Measurements from ENCODE around the gene CGREF1.
"Not testable (repeated sequence)": the region's sequence is repeated elsewhere in the genome, so short reads cannot be mapped to it uniquely, and the experiment has no call there.

CGREF1 gene

GRCh38 chr2:27086090-27086723 is 32.7 kb downstream of the CGREF1 start:
- DNase-seq: peak; percentile 97

- no peak for DNase-seq
Observed at GRCh38 chr2:27085673-27086089, 33.2 kb downstream of the CGREF1 start.

GRCh38 chr2:27085062-27085672 is 33.8 kb downstream of the CGREF1 start:
- no peak for DNase-seq

- DNase-seq: no peak
Observed at GRCh38 chr2:27084297-27085061, 34.4 kb downstream of the CGREF1 start.

- DNase-seq: no peak
Observed at GRCh38 chr2:27083410-27084296, 35.3 kb downstream of the CGREF1 start.

- no peak for DNase-seq
Observed at GRCh38 chr2:27082773-27083409, 36.0 kb downstream of the CGREF1 start.

- no peak for DNase-seq
Observed at GRCh38 chr2:27081984-27082772, 36.8 kb downstream of the CGREF1 start.

GRCh38 chr2:27080603-27080936 is 38.4 kb downstream of the CGREF1 start:
- no peak for DNase-seq

- DNase-seq: no peak
Observed at GRCh38 chr2:27080140-27080469, 38.8 kb downstream of the CGREF1 start.

- DNase-seq: no peak
Observed at GRCh38 chr2:27079233-27080139, 39.4 kb downstream of the CGREF1 start.

GRCh38 chr2:27078267-27079194 is 40.4 kb downstream of the CGREF1 start, which contains the start of gene EMILIN1:
TSS of gene EMILIN1 (plus strand) at chr2:27078615. CDS start at chr2:27079066, 451 bp downstream.
- DNase-seq: no peak

GRCh38 chr2:27077231-27077630 is 41.7 kb downstream of the CGREF1 start:
- no peak for DNase-seq

GRCh38 chr2:27076323-27076722 is 42.6 kb downstream of the CGREF1 start:
- DNase-seq: no peak

- not testable (repeated sequence) for DNase-seq
Observed at GRCh38 chr2:27075566-27075871, 43.4 kb downstream of the CGREF1 start.

GRCh38 chr2:27074738-27075565 is 44.0 kb downstream of the CGREF1 start:
- DNase-seq: peak; percentile 58

- no peak for DNase-seq
Observed at GRCh38 chr2:27073782-27074181, 45.1 kb downstream of the CGREF1 start.

- DNase-seq: no peak
Observed at GRCh38 chr2:27072920-27073319, 46.0 kb downstream of the CGREF1 start.

GRCh38 chr2:27071990-27072830 is 46.7 kb downstream of the CGREF1 start:
- DNase-seq: no peak
